Erythroblast (primary cell): Measurements from ENCODE around the gene SLC26A9.

Experiments used
- GATA1 ChIP-seq: IDR thresholded peaks from 2 replicates; pipeline ENCODE4 v1.6.1; 2011; ENCODE audit warnings: low read depth, mild to moderate bottlenecking, control low read depth, low read length, moderate library complexity
- POLR2A ChIP-seq: IDR thresholded peaks from 2 replicates; pipeline ENCODE4 v1.6.1; 2011; ENCODE audit warnings: mild to moderate bottlenecking, low read length

- TF ChIP-seq POLR2A, result no peak
- TF ChIP-seq GATA1, result no peak
Observed at GRCh38 chr1:205932776-205933175, 10.5 kb downstream of the SLC26A9 start.
